ENCODE measurements around the gene ACTL10.

ACTL10 gene

GRCh38 chr20:33664762-33665144, 2.0 kb upstream of the ACTL10 start:
- no peak for DNase-seq

GRCh38 chr20:33667245-33667675, 517 bp downstream of the ACTL10 start:
- DNase-seq = peak; percentile 24 to 60 (median 31)

- DNase-seq = peak; percentile 73 to 92 (median 80)
Observed at GRCh38 chr20:33667676-33668465, 1.1 kb downstream of the ACTL10 start.

GRCh38 chr20:33668466-33669155, 1.9 kb downstream of the ACTL10 start:
- no peak for DNase-seq

- DNase-seq = no peak
Observed at GRCh38 chr20:33669224-33669623, 2.5 kb downstream of the ACTL10 start.

GRCh38 chr20:33669873-33670640, 3.3 kb downstream of the ACTL10 start:
- no peak for DNase-seq

- DNase-seq = no peak
Observed at GRCh38 chr20:33670715-33671499, 4.2 kb downstream of the ACTL10 start.

- DNase-seq = no peak
Observed at GRCh38 chr20:33671573-33672288, 5.0 kb downstream of the ACTL10 start.

- no peak for DNase-seq
Observed at GRCh38 chr20:33672426-33673113, 5.8 kb downstream of the ACTL10 start.

GRCh38 chr20:33673114-33673409, 6.3 kb downstream of the ACTL10 start:
- no peak for DNase-seq

- DNase-seq = peak in 1 of 3 donors; percentile 52
Observed at GRCh38 chr20:33673410-33674293, 6.9 kb downstream of the ACTL10 start.

GRCh38 chr20:33674294-33675135, 7.8 kb downstream of the ACTL10 start, which contains the start of gene NECAB3:
NECAB3 (minus strand) TSS chr20:33674428; CDS start chr20:33674352, 76 bp downstream.
- peak; percentile 67 to 94 (median 86) for DNase-seq

GRCh38 chr20:33675136-33675959, 8.6 kb downstream of the ACTL10 start:
- DNase-seq = no peak

GRCh38 chr20:33676121-33676520, 9.4 kb downstream of the ACTL10 start:
- no peak for DNase-seq

- DNase-seq = no peak
Observed at GRCh38 chr20:33676652-33677645, 10.2 kb downstream of the ACTL10 start.

- no peak for DNase-seq
Observed at GRCh38 chr20:33677991-33678702, 11.4 kb downstream of the ACTL10 start.

Measured in suppressor macrophage treated with lipopolysaccharide for 1 hour (primary cell).